GM12878 (cell line): Measurements from ENCODE around the gene MFSD1. TPM values are rescaled to one million over a fixed set of nuclear protein-coding genes. Genes with fewer than 3 reads are reported as not detected.

Experiments
- ATAC-seq: fragments of 200-7000 bp; cut with Tn5 transposase; 3 replicates; pipeline ENCODE4 v1.9.1; 2020; ENCODE audit warnings: mild to moderate bottlenecking, moderate library complexity
- BruUV-seq: library from RNA; stranded (reverse); fragments of 400-500 nt; replicated peaks from 2 replicates; lab custom pipeline; 2021; lab: Mats Ljungman, UMichigan
- CTCF ChIA-PET: fragments of 300-600 bp; sonication (Branson Sonifier 250); formaldehyde crosslinking; extraction: SDS; loops from one replicate; lab custom pipeline; 2021; ENCODE audit warnings: inconsistent platforms; lab: Yijun Ruan, JAX
- POLR2A ChIA-PET: fragments of 350-600 bp; formaldehyde crosslinking; extraction: SDS; loops from one replicate; lab custom pipeline; 2021; ENCODE audit warnings: inconsistent platforms; lab: Charles Lee
- RAD21 ChIA-PET: fragments of 300-600 bp; sonication (Branson Sonifier 250); formaldehyde crosslinking; loops from one replicate; lab custom pipeline; 2023; ENCODE audit warnings: antibody characterized with exemption; ENCODE audit not compliant: unreplicated experiment; lab: Charles Lee
- SMC1A ChIA-PET: fragments of 300-600 bp; sonication (Branson Sonifier 250); formaldehyde crosslinking; loops from one replicate; lab custom pipeline; 2023; ENCODE audit not compliant: unreplicated experiment, uncharacterized antibody; lab: Charles Lee
- DNase-seq: peaks from one replicate; pipeline ENCODE4 v3.0.0-alpha.2; 2011; ENCODE audit warnings: low read depth, low spot score
- FAIRE-seq: peaks from 3 replicates; lab custom pipeline; 2011; peaks lifted over from hg19 to GRCh38; lab: Jason Lieb, UNC
- H2AFZ ChIP-seq: 2 replicates; pipeline ENCODE4 v1.6.0; 2011; ENCODE audit warnings: low read depth, low read length, control low read depth; ENCODE audit not compliant: control insufficient read depth
- H3K27ac ChIP-seq: 2 replicates; pipeline ENCODE4 v1.5.1; 2011; ENCODE audit warnings: control low read depth; ENCODE audit not compliant: control insufficient read depth, insufficient read depth
- H3K27me3 ChIP-seq, 2 experiments: replicated peaks in 1 of 2; 2 replicates each; pipeline versions ENCODE4 v1.6.0 to v1.6.1; 2011; ENCODE audit warnings: low read length in 1 of 2; ENCODE audit not compliant: control insufficient read depth in 2 of 2, insufficient read depth in 2 of 2
- H3K36me3 ChIP-seq, 2 experiments: 2 replicates each; pipeline ENCODE4 v1.5.1; 2011; ENCODE audit warnings: low read length in 1 of 2; ENCODE audit not compliant: control insufficient read depth in 2 of 2, insufficient read depth in 2 of 2
- H3K4me1 ChIP-seq: 2 replicates; pipeline ENCODE4 v1.6.1; 2011; ENCODE audit warnings: mild to moderate bottlenecking, low read length, moderate library complexity, mixed read lengths; ENCODE audit not compliant: control insufficient read depth, insufficient read depth
- H3K4me2 ChIP-seq: 2 replicates; pipeline ENCODE4 v1.6.0; 2011; ENCODE audit warnings: control low read depth; ENCODE audit not compliant: control insufficient read depth, insufficient read depth
- H3K4me3 ChIP-seq: fragments of 200-600 bp; sonication (generic); 2 replicates; pipeline ENCODE4 v1.5.1; 2016
- H3K79me2 ChIP-seq: 2 replicates; pipeline ENCODE4 v1.6.0; 2011; ENCODE audit warnings: low read length; ENCODE audit not compliant: control insufficient read depth, insufficient read depth
- H3K9ac ChIP-seq: 2 replicates; pipeline ENCODE4 v1.8.0; 2011; ENCODE audit warnings: low read length, control low read depth, mixed read lengths; ENCODE audit not compliant: control insufficient read depth, insufficient read depth
- H3K9me3 ChIP-seq: replicated peaks from 3 replicates; pipeline ENCODE4 v1.5.1; 2011; ENCODE audit warnings: mild to moderate bottlenecking, low read length; ENCODE audit not compliant: control insufficient read depth, insufficient read depth
- H4K20me1 ChIP-seq: 2 replicates; pipeline ENCODE4 v1.6.0; 2011; ENCODE audit not compliant: control insufficient read depth, insufficient read depth
- ASH2L ChIP-seq: fragments of 300-600, 200-600 bp; sonication (generic); IDR thresholded peaks from 2 replicates; pipeline ENCODE4 v1.6.1; 2017; ENCODE audit warnings: low read depth, mild to moderate bottlenecking, borderline replicate concordance
- HDGF ChIP-seq: fragments of 450-650 bp; IDR thresholded peaks from 2 replicates; pipeline ENCODE4 v1.6.1; 2016; ENCODE audit warnings: antibody characterized with exemption
- JUND ChIP-seq: IDR thresholded peaks from 2 replicates; pipeline ENCODE4 v1.6.1; 2012; ENCODE audit warnings: low read depth, mild to moderate bottlenecking, low read length, improper control_type of control experiment, moderate library complexity
- PML ChIP-seq: IDR thresholded peaks from 2 replicates; pipeline ENCODE4 v1.6.1; 2012; ENCODE audit warnings: low read length, inconsistent platforms
- POLR2AphosphoS5 ChIP-seq: IDR thresholded peaks from 2 replicates; pipeline ENCODE4 v1.6.1; 2011; ENCODE audit warnings: mild to moderate bottlenecking, low read length, inconsistent platforms
- RBBP5 ChIP-seq: fragments of 200-600 bp; sonication (generic); conservative IDR thresholded peaks from 2 replicates; pipeline ENCODE4 v1.6.1; 2016
- SIX5 ChIP-seq: IDR thresholded peaks from 2 replicates; pipeline ENCODE4 v1.6.1; 2011; ENCODE audit warnings: mild to moderate bottlenecking, low read depth, low read length, moderate library complexity; ENCODE audit not compliant: severe bottlenecking
- SMAD1 ChIP-seq: fragments of 450-650 bp; IDR thresholded peaks from 2 replicates; pipeline ENCODE4 v1.6.1; 2018; ENCODE audit warnings: mild to moderate bottlenecking, low read depth; ENCODE audit not compliant: partially characterized antibody
- SP1 ChIP-seq: IDR thresholded peaks from one replicate; pipeline ENCODE4 v1.6.1; 2011; ENCODE audit warnings: low read depth, low read length
- TARDBP ChIP-seq: IDR thresholded peaks from 2 replicates; pipeline ENCODE4 v1.6.1; 2016; ENCODE audit warnings: borderline replicate concordance
- ZNF622 ChIP-seq: fragments of 450-650 bp; IDR thresholded peaks from 2 replicates; pipeline ENCODE4 v1.6.1; 2017; ENCODE audit warnings: mild to moderate bottlenecking, inconsistent platforms
- ZZZ3 ChIP-seq: IDR thresholded peaks from 2 replicates; pipeline ENCODE4 v1.6.1; 2011; ENCODE audit warnings: low read depth; ENCODE audit not compliant: control insufficient read depth, insufficient read length
- WGBS: methylation state at CpG from one replicate; pipeline ENCODE4 v1.1.6; 2016; ENCODE audit warnings: low lambda C conversion rate; ENCODE audit not compliant: insufficient replicate concordance, insufficient coverage; ENCODE audit errors: missing lambda C conversion rate; 5-methylcytosine and 5-hydroxymethylcytosine counted together
- in situ Hi-C: fragments of 300-500 bp; cut with MboI; formaldehyde crosslinking; loops from 9 replicates; pipeline ENCODE4 v1.14.3; 2018; ENCODE audit warnings: mixed read lengths
- intact Hi-C: fragments of 100-400 bp; cut with micrococcal nuclease; formaldehyde crosslinking; loops from one replicate; pipeline ENCODE4 v1.14.2; 2022; ENCODE audit not compliant: unreplicated experiment
- polyA plus RNA-seq, 11 experiments: library from polyadenylated mRNA; depleted of rRNA in 4 of 11; unstranded in 6 of 11; stranded (reverse) in 5 of 11; fragments of >200 nt; fragmentation: Nextera tagmentation in 4 of 11; fragmentation: Illumina TruSeq in 1 of 11; extraction: Ambion mirVana in 4 of 11; extraction: Trizol in 1 of 11; gene quantifications; 1 replicate in 1 of 11; 2 replicates in 10 of 11; pipeline versions ENCODE4 v1.2.1 to v1.2.3, GENCODE V29; 2011 to 2016; ENCODE audit warnings: inconsistent platforms in 2 of 11, missing spikeins in 2 of 11, low read depth in 1 of 11
- total RNA-seq, 4 experiments: library from RNA; depleted of rRNA in 3 of 4; stranded (reverse); fragments of >200 nt in 3 of 4; fragmentation: Illumina TruSeq in 1 of 4; extraction: Trizol in 1 of 4; gene quantifications; 2 replicates each; pipeline versions ENCODE4 v1.2.1 to v1.2.3, GENCODE V29; 2013 to 2021

MFSD1 gene
- total and polyA plus RNA-seq, 10 of the 15 experiments (the other 5 are each of a cell fraction or from before 2014, with no cell fraction given): 7.3 to 41.7 (median 28.6) TPM

DNA sequence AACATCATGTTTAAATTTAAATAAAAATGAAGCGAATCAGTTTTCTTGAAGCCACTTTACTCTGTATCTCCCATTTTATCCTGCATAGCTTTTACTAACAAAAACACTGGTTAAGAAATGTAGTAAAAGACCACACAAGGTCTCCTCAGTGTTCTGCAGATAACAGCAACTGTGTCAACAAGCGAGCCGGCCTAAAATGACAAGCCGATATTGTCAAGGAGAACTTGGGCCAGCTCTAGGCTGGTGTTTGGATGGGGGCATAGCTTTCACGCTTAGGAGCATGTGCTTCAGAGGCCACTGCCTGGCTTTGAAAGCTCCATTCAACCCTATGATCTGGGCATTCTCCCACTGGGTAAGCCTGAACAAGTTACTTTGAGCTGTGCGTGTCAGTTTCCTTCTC is 38.1 kb downstream of the MFSD1 start:
- Histone ChIP-seq H3K79me2 (no peaks in the 10 kb centered on the region), H3K9ac (no peak overlapping the region), H3K4me3 (no peak overlapping the region), H3K4me2 (no peak overlapping the region), H3K27ac (no peak overlapping the region), H3K4me1 (no peaks in the 10 kb centered on the region), H4K20me1 (no peaks in the 10 kb centered on the region), H3K27me3 (no peaks in the 10 kb centered on the region), H3K36me3 (no peaks in the 10 kb centered on the region), H3K9me3 (no peaks in the 10 kb centered on the region), H2AFZ (no peak overlapping the region)
- TF ChIP-seq SIX5: no peak
- no peak for TF ChIP-seq ZNF622
- no peak for TF ChIP-seq JUND
- no peak for TF ChIP-seq SP1
- TF ChIP-seq PML: no peak
- TF ChIP-seq POLR2AphosphoS5: no peak
- TF ChIP-seq HDGF: no peak
- no peak for TF ChIP-seq ASH2L
- SMC1A ChIA-PET: interaction anchor here (0.6 kb wide), 1 partner anchor 11 kb away, joined by 3 read pairs; no protein-coding TSS in a partner anchor
- no peak for ATAC-seq
- BruUV-seq: no TSS peak
- no peak for FAIRE-seq
- RAD21 ChIA-PET: no interaction called here
- WGBS: 91% methylated on average over 6 of the region's 6 CpGs
- intact Hi-C loops (loop anchor here (10.0 kb wide), 1 partner anchor 225 kb away; the partner anchor contains the start of gene IQCJ), in situ Hi-C loops (no loop called here)
- CTCF ChIA-PET: interaction anchor here (1.3 to 1.9 kb wide), 2 partner anchors 13 to 420 kb away, joined by 3 to 12 read pairs; no protein-coding TSS in a partner anchor
- POLR2A ChIA-PET: no interaction called here
- DNase-seq: no peak

GRCh38 chr3:158841387-158841786 is 39.5 kb downstream of the MFSD1 start:
- H3K36me3 ChIP-seq: no peaks in the 10 kb centered on the region
- no peak overlapping the region for H2AFZ ChIP-seq
- no peak overlapping the region for H3K4me3 ChIP-seq
- no peak for DNase-seq
- no peaks in the 10 kb centered on the region for H3K9me3 ChIP-seq
- H3K9ac ChIP-seq: no peak overlapping the region
- TF ChIP-seq ZZZ3 (no peak), RBBP5 (no peak), SMAD1 (no peak), TARDBP (no peak)
- TF ChIP-seq, all 136 proteins: peak for 0
- ChIA-PET RAD21 (no interaction called here), CTCF (interaction anchor here (1.3 to 7.3 kb wide), 3 partner anchors 14 to 419 kb away, joined by 3 to 141 read pairs (median 12); no protein-coding TSS in a partner anchor), SMC1A (no interaction called here), POLR2A (no interaction called here)
- Histone ChIP-seq H3K79me2 (no peaks in the 10 kb centered on the region), H3K27ac (no peak overlapping the region), H4K20me1 (no peaks in the 10 kb centered on the region), H3K27me3 (no peaks in the 10 kb centered on the region), H3K4me2 (no peak overlapping the region), H3K4me1 (no peaks in the 10 kb centered on the region)
- FAIRE-seq (no peak), ATAC-seq (no peak)
- no TSS peak for BruUV-seq
- in situ Hi-C loops (no loop called here), intact Hi-C loops (loop anchor here (10.0 kb wide), 1 partner anchor 223 kb away; the partner anchor contains the start of gene IQCJ)
- 72% methylated on average over 8 of the region's 8 CpGs for WGBS
